C4-2B (cell line): ENCODE data around the gene COL6A5.
"Not testable (repeated sequence)": the region's sequence is repeated elsewhere in the genome, so short reads cannot be mapped to it uniquely, and the experiment has no call there.

Experiments used
- CTCF ChIP-seq: fragments of 450-650 bp; conservative IDR thresholded peaks from 2 replicates; pipeline ENCODE4 v1.5.1; 2017; ENCODE audit warnings: mild to moderate bottlenecking
- ZFX ChIP-seq: fragments of 450-650 bp; IDR thresholded peaks from 2 replicates; pipeline ENCODE4 v1.6.1; 2017

- not testable (repeated sequence) for TF ChIP-seq CTCF, ZFX
Measured at GRCh38 chr3:130348258-130348657, 2.8 kb downstream of the COL6A5 start.
